GM12872 (cell line): ENCODE results near the gene NLRP6.
"Not testable (repeated sequence)": the region's sequence is repeated elsewhere in the genome, so short reads cannot be mapped to it uniquely, and the experiment has no call there.

Experiments
- CTCF ChIP-seq: IDR thresholded peaks from 3 replicates; pipeline ENCODE4 v1.5.1; 2011; ENCODE audit warnings: low read depth, mild to moderate bottlenecking, low read length, moderate library complexity; ENCODE audit not compliant: insufficient read depth

Gene NLRP6

GRCh38 chr11:306645-307371, 28.6 kb downstream of the NLRP6 start:
- no peak for TF ChIP-seq CTCF

GRCh38 chr11:307766-308708, 29.8 kb downstream of the NLRP6 start, which contains the start of gene IFITM2:
IFITM2 (plus strand) TSS chr11:307816; CDS start chr11:308193, 377 bp downstream.
- not testable (repeated sequence) for TF ChIP-seq CTCF

- no peak for TF ChIP-seq CTCF
Observed at GRCh38 chr11:312092-312816, 34.0 kb downstream of the NLRP6 start.

- no peak for TF ChIP-seq CTCF
Observed at GRCh38 chr11:313304-313786, 35.1 kb downstream of the NLRP6 start.

- 0 out of 3 replicates have a peak, but pooled peaks have one; percentile 9 for TF ChIP-seq CTCF
Observed at GRCh38 chr11:313787-314553, 35.8 kb downstream of the NLRP6 start, which contains the start of gene IFITM1. IFITM1 (plus strand) TSS chr11:314040; CDS start chr11:314171, 131 bp downstream.

GRCh38 chr11:315051-315481, 36.9 kb downstream of the NLRP6 start:
- no peak for TF ChIP-seq CTCF
